HG02623 (cell line): ENCODE results near the gene RXRA.

ENCODE experiments used
- ATAC-seq: cut with Tn5 transposase; IDR thresholded peaks from one replicate; pipeline ENCODE4 v1.9.1; 2021; ENCODE audit warnings: moderate library complexity; ENCODE audit not compliant: unreplicated experiment

Gene RXRA

GRCh38 chr9:134484479-134484878 lies 158.2 kb downstream of the RXRA start:
- ATAC-seq: no peak

GRCh38 chr9:134485653-134486052 lies 159.4 kb downstream of the RXRA start:
- no peak for ATAC-seq

DNA sequence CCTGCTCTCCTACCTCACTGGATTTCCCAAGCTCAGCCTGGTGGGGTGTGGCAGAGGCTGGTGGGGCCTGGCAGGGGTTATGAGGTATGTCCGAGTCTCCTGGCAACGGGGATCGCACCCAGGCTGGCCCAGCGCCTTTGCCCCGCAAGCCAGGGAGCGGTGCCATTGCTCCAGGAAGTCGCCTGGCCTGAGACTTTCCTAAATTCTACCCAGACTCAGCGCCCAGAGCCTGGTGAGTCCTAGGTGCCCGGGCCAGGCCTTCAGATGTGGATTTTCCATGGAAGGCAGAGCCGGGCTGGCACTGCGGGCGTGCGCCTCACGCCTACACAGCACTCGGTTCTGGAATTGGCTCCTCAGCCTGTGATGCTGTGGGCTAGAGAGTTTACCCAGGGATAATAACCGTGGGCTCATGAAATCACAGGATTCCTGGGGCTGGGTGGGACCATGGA lies 159.9 kb downstream of the RXRA start:
- ATAC-seq: no peak

DNA sequence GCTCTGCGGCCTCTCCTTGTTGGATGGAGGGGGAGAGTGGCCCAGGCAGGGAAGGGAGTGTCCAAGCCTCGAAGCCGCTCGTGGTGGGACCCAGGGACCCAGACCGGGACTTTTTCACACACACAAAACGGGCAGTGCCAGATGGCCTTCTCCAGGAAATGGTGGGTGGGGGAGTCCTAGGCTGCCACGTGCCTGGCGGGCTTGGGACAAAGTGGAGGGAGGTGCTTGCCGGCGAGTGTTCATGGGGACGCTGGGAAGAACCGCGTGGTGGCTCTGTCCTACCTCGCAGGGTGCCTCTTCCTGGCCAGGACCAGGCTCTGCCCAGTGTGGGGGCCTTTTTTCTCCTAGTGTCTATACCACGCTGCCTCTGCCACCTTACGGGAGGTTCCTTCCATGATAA lies 160.3 kb downstream of the RXRA start:
- ATAC-seq: no peak
